Measurements from ENCODE around the gene STRAP. TPM values are rescaled to one million over a fixed set of nuclear protein-coding genes. Genes with fewer than 3 reads are reported as not detected.
"Not testable (repeated sequence)": the region's sequence is repeated elsewhere in the genome, so short reads cannot be mapped to it uniquely, and the experiment has no call there.

Gene STRAP
- total RNA-seq, 1 donor from 2014 or later = 31.9 TPM

DNA sequence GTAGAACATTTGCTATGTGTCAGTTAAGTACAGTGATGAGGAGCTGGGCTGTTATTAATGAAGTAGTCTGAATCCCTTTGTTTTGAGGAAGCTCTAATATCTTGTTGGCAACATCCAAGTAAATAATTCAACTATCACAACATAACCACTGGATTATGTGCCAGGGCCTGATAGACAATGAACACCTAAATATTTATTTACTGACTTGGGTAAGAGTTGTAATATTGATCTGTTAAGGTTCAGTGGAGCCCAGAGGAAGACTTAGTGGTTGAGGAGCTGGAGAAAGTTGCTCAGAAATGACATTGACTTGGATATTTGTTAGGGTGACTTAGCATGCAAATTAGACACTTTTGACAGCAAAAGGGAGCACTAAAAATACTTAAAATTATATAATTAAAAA, 55.7 kb downstream of the STRAP start:
- TF ChIP-seq POLR2AphosphoS5 (IDR thresholded peaks at IDR 0.05; ENCODE audit: insufficient read depth in 1 of 2, low read depth in 1 of 2) (no peak), POLR2A (IDR thresholded peaks at IDR 0.05) (no peak)
- TF ChIP-seq, protein P1, sequence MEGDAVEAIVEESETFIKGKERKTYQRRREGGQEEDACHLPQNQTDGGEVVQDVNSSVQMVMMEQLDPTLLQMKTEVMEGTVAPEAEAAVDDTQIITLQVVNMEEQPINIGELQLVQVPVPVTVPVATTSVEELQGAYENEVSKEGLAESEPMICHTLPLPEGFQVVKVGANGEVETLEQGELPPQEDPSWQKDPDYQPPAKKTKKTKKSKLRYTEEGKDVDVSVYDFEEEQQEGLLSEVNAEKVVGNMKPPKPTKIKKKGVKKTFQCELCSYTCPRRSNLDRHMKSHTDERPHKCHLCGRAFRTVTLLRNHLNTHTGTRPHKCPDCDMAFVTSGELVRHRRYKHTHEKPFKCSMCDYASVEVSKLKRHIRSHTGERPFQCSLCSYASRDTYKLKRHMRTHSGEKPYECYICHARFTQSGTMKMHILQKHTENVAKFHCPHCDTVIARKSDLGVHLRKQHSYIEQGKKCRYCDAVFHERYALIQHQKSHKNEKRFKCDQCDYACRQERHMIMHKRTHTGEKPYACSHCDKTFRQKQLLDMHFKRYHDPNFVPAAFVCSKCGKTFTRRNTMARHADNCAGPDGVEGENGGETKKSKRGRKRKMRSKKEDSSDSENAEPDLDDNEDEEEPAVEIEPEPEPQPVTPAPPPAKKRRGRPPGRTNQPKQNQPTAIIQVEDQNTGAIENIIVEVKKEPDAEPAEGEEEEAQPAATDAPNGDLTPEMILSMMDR (IDR thresholded peaks at IDR 0.05) = no peak

DNA sequence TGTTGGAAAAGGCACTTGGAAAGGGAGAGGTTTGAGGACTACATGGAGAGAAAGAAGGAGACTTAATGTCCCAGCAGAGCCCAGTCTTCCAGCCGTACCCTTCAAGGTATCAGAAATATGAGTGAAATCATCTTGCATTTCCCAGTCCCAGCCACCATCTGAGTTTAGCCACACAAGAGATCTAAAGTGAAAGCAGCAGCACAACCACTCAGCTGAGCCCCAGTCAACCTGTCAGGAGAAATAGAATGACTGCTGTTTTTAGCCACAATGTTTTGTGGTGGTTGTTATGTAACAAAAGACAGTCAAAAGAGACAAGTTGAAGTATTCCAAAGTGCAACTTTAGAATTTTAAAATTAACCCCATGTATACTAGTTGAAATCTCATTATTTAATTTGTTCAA, 56.9 kb downstream of the STRAP start:
- Histone ChIP-seq H3K36me3 (no peaks in the 10 kb centered on the region), H3K27me3 (no peaks in the 10 kb centered on the region)
- intact Hi-C loops (cut with DNase I) = no loop called here

More for the DNA sequence above, 55.7 kb downstream of the STRAP start:
- no peak for DNase-seq (ENCODE audit: extremely low spot score in 2 of 2)
- H3K4me1 ChIP-seq = no peaks in the 10 kb centered on the region
- no peaks in the 10 kb centered on the region for H3K27me3 ChIP-seq
- no peaks in the 10 kb centered on the region for H3K36me3 ChIP-seq
- intact Hi-C loops (cut with DNase I) = no loop called here
- H3K9me3 ChIP-seq = no peaks in the 10 kb centered on the region
- no peak overlapping the region for H3K27ac ChIP-seq
- H3K4me3 ChIP-seq = no peak overlapping the region

DNA sequence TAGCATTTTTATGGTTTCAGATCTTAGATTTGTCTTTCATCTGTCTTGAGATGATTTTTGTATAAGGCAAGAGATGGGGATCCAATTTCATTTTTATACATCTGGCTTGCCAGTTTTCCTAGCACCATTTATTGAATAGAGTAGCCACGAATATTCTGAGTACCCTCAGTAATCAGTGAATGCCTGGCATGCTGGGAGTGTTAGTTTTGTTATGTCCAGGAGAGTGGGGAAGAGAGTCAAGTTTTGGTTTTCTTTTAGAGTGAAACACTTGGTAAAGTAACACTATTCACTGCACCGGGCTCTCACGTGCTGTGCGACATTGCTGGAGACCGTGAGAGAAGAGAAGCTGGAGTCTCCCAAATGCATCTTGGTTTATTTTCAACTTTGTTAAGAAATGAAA, 60.3 kb downstream of the STRAP start:
- H3K4me1 ChIP-seq = no peaks in the 10 kb centered on the region
- TF ChIP-seq POLR2AphosphoS5 (IDR thresholded peaks at IDR 0.05; ENCODE audit: insufficient read depth in 1 of 2, low read depth in 1 of 2) (no peak), POLR2A (IDR thresholded peaks at IDR 0.05) (no peak)
- H3K27me3 ChIP-seq = no peaks in the 10 kb centered on the region
- H3K36me3 ChIP-seq = no peaks in the 10 kb centered on the region
- no peak for DNase-seq (ENCODE audit: extremely low spot score in 2 of 2)
- intact Hi-C loops (cut with DNase I) = no loop called here
- no peak overlapping the region for H3K4me3 ChIP-seq
- H3K9me3 ChIP-seq = no peaks in the 10 kb centered on the region
- H3K27ac ChIP-seq = no peak overlapping the region

More for the DNA sequence above, 56.9 kb downstream of the STRAP start:
- DNase-seq (ENCODE audit: extremely low spot score in 2 of 2) = no peak
- TF ChIP-seq, protein P1 (IDR thresholded peaks at IDR 0.05) = no peak
- TF ChIP-seq POLR2AphosphoS5 (IDR thresholded peaks at IDR 0.05; ENCODE audit: insufficient read depth in 1 of 2, low read depth in 1 of 2) = no peak
- no peak for TF ChIP-seq POLR2A (IDR thresholded peaks at IDR 0.05)
- H3K4me1 ChIP-seq = no peaks in the 10 kb centered on the region
- H3K27ac ChIP-seq = no peak overlapping the region
- no peak overlapping the region for H3K4me3 ChIP-seq
- H3K9me3 ChIP-seq = no peaks in the 10 kb centered on the region

DNA sequence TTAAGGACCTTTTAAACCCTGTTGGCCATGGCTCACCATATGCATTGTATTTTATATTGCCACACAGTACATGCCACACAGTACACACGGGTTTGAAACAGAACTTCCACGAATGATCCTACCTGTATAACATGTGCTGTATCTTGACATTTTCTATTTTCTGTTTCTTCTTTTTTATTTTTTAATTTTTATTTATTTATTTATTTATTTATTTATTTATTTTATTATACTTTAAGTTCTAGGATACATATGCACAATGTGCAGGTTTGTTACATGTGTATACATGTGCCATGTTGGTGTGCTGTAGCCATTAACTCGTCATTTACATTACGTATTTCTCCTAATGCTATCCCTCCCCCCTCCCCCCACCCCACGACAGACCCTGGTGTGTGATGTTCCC, 61.3 kb downstream of the STRAP start:
- H3K36me3 ChIP-seq; DNase-seq (ENCODE audit: extremely low spot score in 2 of 2); H3K27ac ChIP-seq; H3K4me1 ChIP-seq; H3K9me3 ChIP-seq; H3K4me3 ChIP-seq; H3K27me3 ChIP-seq; intact Hi-C loops (cut with DNase I): not testable (repeated sequence)

DNA sequence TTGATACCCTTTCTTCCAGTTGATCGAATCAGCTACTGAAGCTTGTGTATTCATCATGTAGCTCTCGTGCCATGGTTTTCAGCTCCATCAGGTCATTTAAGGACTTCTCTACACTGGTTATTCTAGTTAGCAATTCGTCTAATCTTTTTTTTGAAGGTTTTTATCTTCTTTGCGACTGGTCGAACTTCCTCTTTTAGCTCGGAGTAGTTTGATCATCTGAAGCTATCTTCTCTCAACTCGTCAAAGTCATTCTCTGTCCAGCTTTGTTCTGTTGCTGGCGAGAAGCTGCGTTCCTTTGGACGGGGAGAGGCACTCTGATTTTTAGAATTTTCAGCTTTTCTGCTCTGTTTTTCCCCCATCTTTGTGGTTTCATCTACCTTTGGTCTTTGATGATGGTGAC, 66.3 kb downstream of the STRAP start:
- DNase-seq (ENCODE audit: extremely low spot score in 2 of 2); H3K36me3 ChIP-seq; H3K9me3 ChIP-seq; H3K4me3 ChIP-seq; H3K27ac ChIP-seq; H3K27me3 ChIP-seq; intact Hi-C loops (cut with DNase I); H3K4me1 ChIP-seq: not testable (repeated sequence)

Other genes with a start within 250 kb of the STRAP start
- gene EPS8, start 93.0 kb upstream of the STRAP start, total RNA-seq = 104 TPM
- 21.4 TPM for gene DERA, start 28.9 kb downstream of the STRAP start, total RNA-seq